K562 (cell line): ENCODE measurements around the gene ZNF687. TPM values are rescaled to one million over a fixed set of nuclear protein-coding genes. Genes with fewer than 3 reads are reported as not detected.
A peak's percentile ranks its signal among the peaks of the same experiment; 100 is the strongest.

Source experiments
- BRD4 ChIP-seq: fragments of 200-600 bp; sonication (generic); IDR thresholded peaks from 2 replicates; pipeline ENCODE4 v1.6.1; 2017; ENCODE audit warnings: inconsistent platforms
- CBFA2T3 ChIP-seq: fragments of 450-650 bp; IDR thresholded peaks from 2 replicates; pipeline ENCODE4 v1.6.1; 2017
- EGR1 ChIP-seq: fragments of 450-650 bp; conservative IDR thresholded peaks from 2 replicates; pipeline ENCODE4 v1.6.1; 2017; ENCODE audit warnings: mild to moderate bottlenecking
- FOXJ3 ChIP-seq: sonication (generic); formaldehyde crosslinking; IDR thresholded peaks from 2 replicates; pipeline ENCODE4 v1.4.0; 2020; ENCODE audit warnings: mild to moderate bottlenecking, missing genetic modification reagents
- HDGF ChIP-seq: fragments of 450-650 bp; IDR thresholded peaks from 2 replicates; pipeline ENCODE4 v1.6.1; 2016
- MBD2 ChIP-seq: sonication (generic); IDR thresholded peaks from 2 replicates; pipeline ENCODE4 v1.6.1; 2016; ENCODE audit warnings: low read depth, borderline replicate concordance
- NR0B1 ChIP-seq: fragments of 450-650 bp; IDR thresholded peaks from one replicate; pipeline ENCODE4 v1.6.1; 2018; ENCODE audit warnings: mild to moderate bottlenecking, moderate library complexity; ENCODE audit not compliant: partially characterized antibody
- RBM17 ChIP-seq: fragments of 200-400 bp; formaldehyde crosslinking; IDR thresholded peaks from 2 replicates; pipeline ENCODE4 v1.6.1; 2017; ENCODE audit warnings: low read depth, mild to moderate bottlenecking, low read length, borderline replicate concordance
- RBM34 ChIP-seq: fragments of 200-400 bp; formaldehyde crosslinking; IDR thresholded peaks from 2 replicates; pipeline ENCODE4 v1.6.1; 2018; ENCODE audit warnings: low read length, borderline replicate concordance; ENCODE audit not compliant: insufficient read depth
- RBM39 ChIP-seq: fragments of 200-400 bp; formaldehyde crosslinking; optimal IDR thresholded peaks from 2 replicates; pipeline ENCODE3; 2018; ENCODE audit warnings: low read depth, low read length
- RCOR1 ChIP-seq, 2 experiments: IDR thresholded peaks; 2 replicates each; pipeline ENCODE4 v1.6.1; 2012; ENCODE audit warnings: low read depth in 2 of 2, low read length in 2 of 2, borderline replicate concordance in 1 of 2, improper control_type of control experiment in 1 of 2
- RFX7 ChIP-seq: fragments of 250-450 bp; sonication (Bioruptor Pico); IDR thresholded peaks from 2 replicates; pipeline ENCODE4 v1.5.1; 2021; ENCODE audit warnings: mild to moderate bottlenecking
- SIN3B ChIP-seq: fragments of 450-650 bp; IDR thresholded peaks from 2 replicates; pipeline ENCODE4 v1.6.1; 2017; ENCODE audit warnings: low read depth, mild to moderate bottlenecking, moderate library complexity
- SMAD1 ChIP-seq: fragments of 150-350 bp; IDR thresholded peaks from 2 replicates; pipeline ENCODE4 v1.6.1; 2014; ENCODE audit warnings: low read length, low read depth; ENCODE audit not compliant: partially characterized antibody
- SOX6 ChIP-seq: fragments of 450-650 bp; IDR thresholded peaks from 2 replicates; pipeline ENCODE4 v1.6.1; 2014; ENCODE audit warnings: mild to moderate bottlenecking
- ZFP91 ChIP-seq: sonication (generic); formaldehyde crosslinking; IDR thresholded peaks from 2 replicates; pipeline ENCODE4 v1.8.0; 2022; ENCODE audit warnings: mild to moderate bottlenecking, missing genetic modification reagents
- ZNF23 ChIP-seq: fragments of 250-450 bp; sonication (Bioruptor Pico); IDR thresholded peaks from 2 replicates; pipeline ENCODE4 v1.4.0; 2020; ENCODE audit warnings: mild to moderate bottlenecking
- ZNF347 ChIP-seq: fragments of 450-650 bp; formaldehyde crosslinking; IDR thresholded peaks from 2 replicates; pipeline ENCODE4 v1.4.0; 2020; ENCODE audit warnings: low read depth, mild to moderate bottlenecking, moderate library complexity
- ZNF354B ChIP-seq: fragments of 250-450 bp; sonication (Bioruptor Pico); IDR thresholded peaks from 2 replicates; pipeline ENCODE4 v1.4.0; 2020
- ZNF780A ChIP-seq: fragments of 250-450 bp; sonication (Bioruptor Pico); IDR thresholded peaks from 2 replicates; pipeline ENCODE4 v1.5.0; 2021; ENCODE audit warnings: mild to moderate bottlenecking
- ZSCAN32 ChIP-seq: fragments of 450-650 bp; formaldehyde crosslinking; IDR thresholded peaks from 2 replicates; pipeline ENCODE4 v1.4.0; 2020; ENCODE audit warnings: mild to moderate bottlenecking, moderate library complexity
- polyA plus RNA-seq, 8 experiments: library from polyadenylated mRNA; depleted of rRNA in 4 of 8; stranded (reverse) in 5 of 8; unstranded in 3 of 8; fragments of >200 nt; fragmentation: Nextera tagmentation in 2 of 8; fragmentation: Illumina TruSeq in 1 of 8; extraction: Ambion mirVana in 2 of 8; extraction: Trizol in 1 of 8; gene quantifications; 2 replicates each; pipeline versions ENCODE4 v1.2.1 to v1.2.3, GENCODE V29; 2011 to 2014; ENCODE audit warnings: inconsistent platforms in 1 of 8, missing spikeins in 1 of 8
- total RNA-seq, 7 experiments: library from RNA; depleted of rRNA in 6 of 7; stranded (reverse); fragments of >200 nt in 6 of 7; fragmentation: Illumina TruSeq in 2 of 7; extraction: Trizol in 2 of 7; gene quantifications; 2 replicates each; pipeline versions ENCODE4 v1.2.1 to v1.2.3, GENCODE V29; 2011 to 2021; ENCODE audit warnings: low replicate concordance in 1 of 7
- TF ChIP-seq, protein P1 (sequence below): fragments of 450-650 bp; IDR thresholded peaks from 2 replicates; pipeline ENCODE4 v1.6.1; 2016; ENCODE audit warnings: missing biosample characterization, missing genetic modification characterization
- TF ChIP-seq, protein P2 (sequence below), 2 experiments: fragments of 450-650 bp in 1 of 2; IDR thresholded peaks; 2 replicates each; pipeline ENCODE4 v1.6.1; 2011 to 2017; ENCODE audit warnings: low read depth in 2 of 2, antibody characterized with exemption in 1 of 2, borderline replicate concordance in 1 of 2, low read length in 1 of 2, mild to moderate bottlenecking in 1 of 2, mixed read lengths in 1 of 2; ENCODE audit not compliant: control insufficient read depth in 1 of 2

Gene ZNF687
- total and polyA plus RNA-seq, 9 of the 15 experiments (the other 6 are each of a cell fraction or from before 2014, with no cell fraction given) = 0.13 to 26.4 (median 10.6) TPM

DNA sequence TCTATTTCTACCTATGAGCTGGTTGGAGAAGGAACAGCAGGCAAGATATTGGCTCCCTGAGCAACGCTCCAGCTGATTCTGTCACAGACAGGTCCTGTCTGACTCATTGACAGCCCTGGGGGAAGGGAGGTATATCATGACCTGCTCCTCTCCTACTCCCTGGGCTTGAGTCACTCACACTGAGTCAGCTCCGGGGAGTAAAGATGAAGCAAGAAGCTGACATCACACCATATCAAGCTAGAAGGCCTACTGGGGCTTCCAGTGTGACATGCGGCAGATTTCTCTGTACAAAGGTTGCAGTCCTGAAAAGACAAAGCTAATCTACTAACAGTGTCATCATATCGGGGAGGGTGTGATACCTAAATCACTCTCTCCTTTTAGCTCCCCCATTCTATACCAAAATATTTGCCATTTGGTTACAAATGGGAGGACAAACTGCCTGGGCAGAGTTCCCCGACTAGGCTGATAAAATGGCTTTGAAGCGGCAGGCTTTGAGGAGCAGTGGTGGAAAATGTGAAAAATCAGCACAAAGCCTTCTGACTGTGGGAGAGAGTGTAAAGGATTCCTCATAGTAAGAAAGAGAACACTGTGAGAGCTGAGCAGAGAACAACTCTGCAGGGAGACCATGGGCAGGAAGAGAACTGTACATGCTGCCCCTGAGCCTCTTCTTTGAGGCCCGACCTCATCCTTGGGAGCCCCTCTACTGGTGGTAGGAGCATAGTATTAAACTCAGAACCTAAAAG is 29.7 kb downstream of the ZNF687 start (continued):
- TF ChIP-seq NR0B1 (no peak), RFX7 (CRISPR knock-in tag) (no peak), SIN3B (no peak), SOX6 (peak; percentile 84), ZNF23 (no peak), RBM17 (no peak), ZSCAN32 (CRISPR knock-in tag) (no peak), BRD4 (peak; percentile 90), CBFA2T3 (peak; percentile 73), HDGF (no peak), RBM39 (no peak), RCOR1 (IDR thresholded peaks at IDR 0.05; ENCODE audit: borderline replicate concordance in 1 of 2, low read depth in 2 of 2, low read length in 2 of 2) (peak; percentile 76 to 89), FOXJ3 (CRISPR knock-in tag) (no peak), ZNF347 (CRISPR knock-in tag) (no peak), RBM34 (no peak), EGR1 (no peak; the same call in 1 of the 2 replicates), ZNF780A (CRISPR knock-in tag) (no peak), SMAD1 (no peak), ZFP91 (no peak), ZNF354B (no peak), MBD2 (peak; percentile 79; the same call in 1 of the 2 replicates)
- TF ChIP-seq, protein P1, sequence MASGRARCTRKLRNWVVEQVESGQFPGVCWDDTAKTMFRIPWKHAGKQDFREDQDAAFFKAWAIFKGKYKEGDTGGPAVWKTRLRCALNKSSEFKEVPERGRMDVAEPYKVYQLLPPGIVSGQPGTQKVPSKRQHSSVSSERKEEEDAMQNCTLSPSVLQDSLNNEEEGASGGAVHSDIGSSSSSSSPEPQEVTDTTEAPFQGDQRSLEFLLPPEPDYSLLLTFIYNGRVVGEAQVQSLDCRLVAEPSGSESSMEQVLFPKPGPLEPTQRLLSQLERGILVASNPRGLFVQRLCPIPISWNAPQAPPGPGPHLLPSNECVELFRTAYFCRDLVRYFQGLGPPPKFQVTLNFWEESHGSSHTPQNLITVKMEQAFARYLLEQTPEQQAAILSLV (tag) = peak; percentile 91
- TF ChIP-seq, protein P2, sequence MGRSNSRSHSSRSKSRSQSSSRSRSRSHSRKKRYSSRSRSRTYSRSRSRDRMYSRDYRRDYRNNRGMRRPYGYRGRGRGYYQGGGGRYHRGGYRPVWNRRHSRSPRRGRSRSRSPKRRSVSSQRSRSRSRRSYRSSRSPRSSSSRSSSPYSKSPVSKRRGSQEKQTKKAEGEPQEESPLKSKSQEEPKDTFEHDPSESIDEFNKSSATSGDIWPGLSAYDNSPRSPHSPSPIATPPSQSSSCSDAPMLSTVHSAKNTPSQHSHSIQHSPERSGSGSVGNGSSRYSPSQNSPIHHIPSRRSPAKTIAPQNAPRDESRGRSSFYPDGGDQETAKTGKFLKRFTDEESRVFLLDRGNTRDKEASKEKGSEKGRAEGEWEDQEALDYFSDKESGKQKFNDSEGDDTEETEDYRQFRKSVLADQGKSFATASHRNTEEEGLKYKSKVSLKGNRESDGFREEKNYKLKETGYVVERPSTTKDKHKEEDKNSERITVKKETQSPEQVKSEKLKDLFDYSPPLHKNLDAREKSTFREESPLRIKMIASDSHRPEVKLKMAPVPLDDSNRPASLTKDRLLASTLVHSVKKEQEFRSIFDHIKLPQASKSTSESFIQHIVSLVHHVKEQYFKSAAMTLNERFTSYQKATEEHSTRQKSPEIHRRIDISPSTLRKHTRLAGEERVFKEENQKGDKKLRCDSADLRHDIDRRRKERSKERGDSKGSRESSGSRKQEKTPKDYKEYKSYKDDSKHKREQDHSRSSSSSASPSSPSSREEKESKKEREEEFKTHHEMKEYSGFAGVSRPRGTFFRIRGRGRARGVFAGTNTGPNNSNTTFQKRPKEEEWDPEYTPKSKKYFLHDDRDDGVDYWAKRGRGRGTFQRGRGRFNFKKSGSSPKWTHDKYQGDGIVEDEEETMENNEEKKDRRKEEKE (IDR thresholded peaks at IDR 0.05; ENCODE audit: borderline replicate concordance in 1 of 2, control insufficient read depth in 1 of 2, low read depth in 2 of 2, low read length in 1 of 2) = no peak
